ENCODE data around the gene CDH4. TPM values are rescaled to one million over a fixed set of nuclear protein-coding genes. Genes with fewer than 3 reads are reported as not detected.

CDH4 gene
- total RNA-seq, 3 donors from 2014 or later (not counting 1 experiment from before 2014, with no cell fraction given) = 0.18 TPM; not detected in 2

GRCh38 chr20:61613917-61614705 lies 362.1 kb downstream of the CDH4 start:
- Histone ChIP-seq H3K27me3 (ENCODE audit: control insufficient read depth, insufficient read depth, low read length) (no peaks in the 10 kb centered on the region), H3K9me3 (ENCODE audit: control insufficient read depth, insufficient read depth, low read length) (peaks cover 23% of the 10 kb centered on the region), H3K4me3 (ENCODE audit: low read length) (no peak overlapping the region), H3K36me3 (ENCODE audit: control insufficient read depth, insufficient read depth, low read length) (no peaks in the 10 kb centered on the region), H3K27ac (ENCODE audit: low read length) (no peak overlapping the region), H3K4me1 (ENCODE audit: control insufficient read depth, insufficient read depth, low read length) (no peaks in the 10 kb centered on the region)
- intact Hi-C loops (cut with micrococcal nuclease) = no loop called here
- Mint-ChIP-seq H3K9me3 (peaks cover 0 to 3% of the 10 kb centered on the region in 2 donors), H3K36me3 (no peaks in the 10 kb centered on the region), H3K27me3 (ENCODE audit: low read depth in 2 of 2) (no peaks in the 10 kb centered on the region), H3K4me1 (no peaks in the 10 kb centered on the region), H3K27ac (no peak overlapping the region), H3K4me3 (no peak overlapping the region)
- no peak for DNase-seq
- ATAC-seq = no peak
- no peak for TF ChIP-seq CTCF (IDR thresholded peaks at IDR 0.05)
- 86% methylated on average over 13 of the region's 13 CpGs for WGBS (ENCODE audit: insufficient coverage)

GRCh38 chr20:61614706-61615100 lies 362.6 kb downstream of the CDH4 start:
- H3K27ac Mint-ChIP-seq = no peak overlapping the region
- no peak for TF ChIP-seq CTCF (IDR thresholded peaks at IDR 0.05)
- peaks cover 0 to 3% of the 10 kb centered on the region in 2 donors for H3K9me3 Mint-ChIP-seq
- DNase-seq (no peak), ATAC-seq (no peak)
- peaks cover 25% of the 10 kb centered on the region for H3K9me3 ChIP-seq (ENCODE audit: control insufficient read depth, insufficient read depth, low read length)
- no peaks in the 10 kb centered on the region for H3K27me3 Mint-ChIP-seq (ENCODE audit: low read depth in 2 of 2)
- no peaks in the 10 kb centered on the region for H3K27me3 ChIP-seq (ENCODE audit: control insufficient read depth, insufficient read depth, low read length)
- intact Hi-C loops (cut with micrococcal nuclease) = no loop called here
- no peak overlapping the region for H3K4me3 Mint-ChIP-seq
- no peaks in the 10 kb centered on the region for H3K4me1 ChIP-seq (ENCODE audit: control insufficient read depth, insufficient read depth, low read length)
- H3K4me1 Mint-ChIP-seq = no peaks in the 10 kb centered on the region
- H3K27ac ChIP-seq (ENCODE audit: low read length) = no peak overlapping the region
- H3K36me3 ChIP-seq (ENCODE audit: control insufficient read depth, insufficient read depth, low read length) = no peaks in the 10 kb centered on the region
- 94% methylated on average over 2 of the region's 2 CpGs for WGBS (ENCODE audit: insufficient coverage)
- H3K36me3 Mint-ChIP-seq = no peaks in the 10 kb centered on the region
- H3K4me3 ChIP-seq (ENCODE audit: low read length) = no peak overlapping the region

GRCh38 chr20:61615806-61616205 lies 363.7 kb downstream of the CDH4 start:
- Histone ChIP-seq H3K9me3 (ENCODE audit: control insufficient read depth, insufficient read depth, low read length) (peaks cover 25% of the 10 kb centered on the region), H3K27me3 (ENCODE audit: control insufficient read depth, insufficient read depth, low read length) (no peaks in the 10 kb centered on the region), H3K27ac (ENCODE audit: low read length) (no peak overlapping the region), H3K4me1 (ENCODE audit: control insufficient read depth, insufficient read depth, low read length) (no peaks in the 10 kb centered on the region), H3K4me3 (ENCODE audit: low read length) (no peak overlapping the region), H3K36me3 (ENCODE audit: control insufficient read depth, insufficient read depth, low read length) (no peaks in the 10 kb centered on the region)
- Mint-ChIP-seq H3K36me3 (no peaks in the 10 kb centered on the region), H3K27ac (no peak overlapping the region), H3K4me3 (no peak overlapping the region), H3K4me1 (no peaks in the 10 kb centered on the region), H3K9me3 (peaks cover 0 to 3% of the 10 kb centered on the region in 2 donors), H3K27me3 (ENCODE audit: low read depth in 2 of 2) (no peaks in the 10 kb centered on the region)
- intact Hi-C loops (cut with micrococcal nuclease) = no loop called here
- DNase-seq (no peak), ATAC-seq (no peak)
- no peak for TF ChIP-seq CTCF (IDR thresholded peaks at IDR 0.05)
- WGBS (ENCODE audit: insufficient coverage) = 91% methylated on average over 15 of the region's 15 CpGs

DNA sequence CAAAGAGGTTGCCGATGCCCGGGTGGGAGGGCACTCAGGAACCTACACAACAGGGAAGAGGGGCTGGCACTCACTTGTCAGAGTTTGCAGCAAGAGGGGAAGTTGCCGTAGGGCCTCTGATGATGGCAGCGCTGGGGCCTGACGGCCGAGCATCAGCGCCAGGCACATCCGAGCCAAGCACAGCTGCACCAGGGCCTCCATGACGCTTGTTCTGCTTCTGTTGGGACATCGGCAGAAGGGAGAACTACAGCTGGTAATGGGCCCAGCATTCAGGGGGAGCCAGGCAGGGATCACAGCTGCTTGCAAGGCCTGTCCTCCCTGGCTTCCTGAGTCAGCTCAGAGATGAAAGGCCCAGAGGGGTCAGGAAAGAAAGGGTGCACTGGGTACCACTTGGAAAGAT lies 367.7 kb downstream of the CDH4 start:
- Mint-ChIP-seq H3K36me3 (no peaks in the 10 kb centered on the region), H3K27me3 (ENCODE audit: low read depth in 2 of 2) (no peaks in the 10 kb centered on the region), H3K27ac (no peak overlapping the region), H3K4me3 (no peak overlapping the region), H3K4me1 (no peaks in the 10 kb centered on the region), H3K9me3 (no peaks in the 10 kb centered on the region)
- H3K27ac ChIP-seq (ENCODE audit: low read length) = no peak overlapping the region
- no peak for ATAC-seq
- H3K36me3 ChIP-seq (ENCODE audit: control insufficient read depth, insufficient read depth, low read length) = no peaks in the 10 kb centered on the region
- H3K4me1 ChIP-seq (ENCODE audit: control insufficient read depth, insufficient read depth, low read length) = no peaks in the 10 kb centered on the region
- DNase-seq = no peak
- H3K27me3 ChIP-seq (ENCODE audit: control insufficient read depth, insufficient read depth, low read length) = no peaks in the 10 kb centered on the region
- peaks cover 14% of the 10 kb centered on the region for H3K9me3 ChIP-seq (ENCODE audit: control insufficient read depth, insufficient read depth, low read length)
- intact Hi-C loops (cut with micrococcal nuclease) = no loop called here
- 93% methylated on average over 10 of the region's 10 CpGs for WGBS (ENCODE audit: insufficient coverage)
- TF ChIP-seq CTCF (IDR thresholded peaks at IDR 0.05) = no peak
- H3K4me3 ChIP-seq (ENCODE audit: low read length) = no peak overlapping the region
